NCI-H1417 treated with DMSO at 0.1 percent for 48 hours (cell line): ENCODE data around the gene AP5B1.
"Not testable (repeated sequence)": the region's sequence is repeated elsewhere in the genome, so short reads cannot be mapped to it uniquely, and the experiment has no call there.

Experiments
- DNase-seq: peaks from one replicate; lab custom pipeline; 2025; lab: John Stamatoyannopoulos, UW

The AP5B1 gene

GRCh38 chr11:65767406-65767805 lies 13.4 kb downstream of the AP5B1 start:
- DNase-seq: no peak

DNA sequence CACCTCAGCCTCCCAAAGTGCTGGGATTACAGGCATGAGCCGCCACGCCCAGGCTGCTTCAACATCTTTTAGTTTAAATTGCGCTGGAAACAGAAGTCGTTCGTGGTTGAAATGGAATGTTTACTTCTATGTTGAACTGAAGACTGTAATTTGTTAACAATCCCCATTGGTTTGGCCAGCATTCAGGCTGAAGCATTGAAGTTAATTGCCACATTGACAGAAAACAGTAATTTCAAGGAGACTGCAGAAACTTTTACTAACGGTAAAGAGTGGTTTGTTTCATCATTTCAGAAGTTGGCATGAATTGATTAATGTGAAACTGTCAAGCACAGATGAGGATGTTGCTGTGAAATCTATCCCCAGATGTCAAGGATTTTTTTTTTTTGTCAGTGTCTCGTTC lies 14.2 kb downstream of the AP5B1 start:
- DNase-seq: no peak

GRCh38 chr11:65764434-65764833 lies 16.3 kb downstream of the AP5B1 start:
- DNase-seq: no peak

- not testable (repeated sequence) for DNase-seq
These were observed 18.0 kb downstream of the AP5B1 start for GRCh38 chr11:65762816-65763215.

DNA sequence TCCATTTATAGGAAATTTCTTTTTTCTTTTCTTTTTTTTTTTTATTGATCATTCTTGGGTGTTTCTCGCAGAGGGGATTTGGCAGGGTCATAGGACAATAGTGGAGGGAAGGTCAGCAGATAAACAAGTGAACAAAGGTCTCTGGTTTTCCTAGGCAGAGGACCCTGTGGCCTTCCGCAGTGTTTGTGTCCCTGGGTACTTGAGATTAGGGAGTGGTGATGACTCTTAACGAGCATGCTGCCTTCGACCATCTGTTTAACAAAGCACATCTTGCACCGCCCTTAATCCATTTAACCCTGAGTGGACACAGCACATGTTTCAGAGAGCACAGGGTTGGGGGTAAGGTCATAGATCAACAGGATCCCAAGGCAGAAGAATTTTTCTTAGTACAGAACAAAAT lies 18.6 kb downstream of the AP5B1 start:
- DNase-seq: not testable (repeated sequence)

- no peak for DNase-seq
These were observed 35.7 kb downstream of the AP5B1 start for GRCh38 chr11:65745049-65745448.

DNA sequence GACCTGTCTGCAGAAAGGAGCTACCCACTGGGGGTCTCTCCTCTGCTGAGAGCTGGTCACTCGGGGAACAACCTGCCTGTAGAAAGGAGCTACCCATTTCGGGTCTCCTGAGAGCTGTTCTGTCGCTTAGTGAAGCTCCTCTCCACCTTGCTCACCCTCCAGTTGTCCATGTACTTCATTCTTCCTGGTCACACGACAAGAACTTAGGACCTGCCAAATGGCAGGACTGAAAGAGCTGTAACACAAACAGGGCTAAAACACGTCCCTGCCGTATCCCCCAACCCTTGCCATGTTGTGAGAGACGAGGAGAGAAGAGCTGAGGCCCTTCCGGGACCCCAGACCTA lies 36.1 kb downstream of the AP5B1 start:
- DNase-seq: no peak

GRCh38 chr11:65744026-65744698 lies 36.6 kb downstream of the AP5B1 start:
- DNase-seq: no peak

GRCh38 chr11:65743681-65744025 lies 37.1 kb downstream of the AP5B1 start:
- no peak for DNase-seq

GRCh38 chr11:65742353-65742752 lies 38.4 kb downstream of the AP5B1 start:
- no peak for DNase-seq

DNA sequence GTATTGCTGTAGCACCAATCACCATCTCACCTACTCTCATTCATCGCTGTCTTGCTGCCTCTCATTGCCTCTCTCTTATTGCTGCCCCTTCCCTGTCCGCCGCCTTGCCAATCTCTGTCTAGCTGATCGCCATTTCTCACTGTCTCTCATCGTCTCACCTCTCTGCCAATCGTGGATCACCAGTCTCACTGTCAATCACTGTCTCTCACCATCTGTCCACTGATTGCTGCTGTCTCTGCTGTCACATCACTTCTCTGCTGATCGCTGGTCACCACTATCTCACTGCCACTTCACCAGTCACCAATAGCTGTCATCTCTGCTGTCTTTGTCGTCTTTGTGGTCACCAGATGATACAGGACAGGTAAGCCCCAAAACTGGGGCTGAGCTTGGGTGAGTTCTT lies 39.6 kb downstream of the AP5B1 start:
- DNase-seq: no peak

DNA sequence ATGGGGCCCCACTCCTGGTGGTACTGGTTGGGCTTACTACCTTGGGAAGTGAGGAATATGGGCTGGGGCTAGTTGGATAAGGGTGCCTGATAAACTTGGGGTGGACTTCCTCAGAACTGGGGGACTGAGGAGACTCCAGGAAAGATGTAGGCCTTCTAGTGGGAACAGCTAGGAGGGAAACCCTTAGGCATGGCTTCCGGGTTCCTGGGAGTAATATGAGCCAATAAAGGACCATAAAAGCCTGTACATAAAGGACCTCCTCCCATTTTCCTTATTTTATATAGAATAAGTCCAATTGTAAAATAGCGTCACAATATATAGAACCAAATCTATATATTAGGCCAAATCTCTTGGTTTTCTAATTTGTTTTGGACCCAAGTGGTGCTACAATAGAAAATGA lies 41.8 kb downstream of the AP5B1 start:
- no peak for DNase-seq

DNA sequence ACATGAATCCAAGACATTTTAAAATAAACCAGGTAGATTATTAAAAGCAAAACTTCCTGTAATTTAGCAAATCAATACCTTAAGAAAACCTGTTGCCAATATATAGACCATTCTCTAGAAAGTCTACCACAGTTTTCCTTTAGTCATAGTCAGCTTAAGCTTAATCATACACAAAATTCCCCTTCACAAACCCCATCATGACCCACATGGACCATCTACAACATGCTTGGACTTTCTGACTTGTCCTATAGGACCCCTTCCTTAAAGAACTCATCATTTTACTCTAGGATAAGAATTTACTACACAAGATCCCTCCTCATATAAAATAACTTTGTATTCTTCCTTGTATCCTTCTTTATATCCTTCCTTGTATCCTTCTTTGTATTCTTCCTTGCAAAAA lies 44.0 kb downstream of the AP5B1 start:
- no peak for DNase-seq

DNA sequence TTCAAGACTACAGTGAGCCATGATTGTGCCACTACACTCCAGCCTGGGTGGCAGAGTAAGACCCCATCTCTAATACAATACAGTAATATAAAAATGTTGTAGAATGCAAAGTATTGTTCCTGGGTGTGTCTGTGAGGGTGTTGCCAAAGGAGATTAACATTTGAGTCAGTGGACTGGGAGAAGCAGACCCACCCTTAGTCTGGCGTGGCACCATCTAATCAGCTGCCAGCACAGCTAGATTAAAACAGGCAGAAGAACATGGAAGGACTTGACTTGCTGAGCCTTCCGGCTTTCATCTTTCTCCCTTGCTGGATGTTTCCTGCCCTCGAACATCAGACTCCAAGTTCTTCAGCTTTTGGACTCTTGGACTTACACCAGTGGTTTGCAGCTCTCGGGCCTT lies 45.7 kb downstream of the AP5B1 start:
- not testable (repeated sequence) for DNase-seq

- no peak for DNase-seq
These were observed 50.3 kb downstream of the AP5B1 start for GRCh38 chr11:65730461-65730860.

DNA sequence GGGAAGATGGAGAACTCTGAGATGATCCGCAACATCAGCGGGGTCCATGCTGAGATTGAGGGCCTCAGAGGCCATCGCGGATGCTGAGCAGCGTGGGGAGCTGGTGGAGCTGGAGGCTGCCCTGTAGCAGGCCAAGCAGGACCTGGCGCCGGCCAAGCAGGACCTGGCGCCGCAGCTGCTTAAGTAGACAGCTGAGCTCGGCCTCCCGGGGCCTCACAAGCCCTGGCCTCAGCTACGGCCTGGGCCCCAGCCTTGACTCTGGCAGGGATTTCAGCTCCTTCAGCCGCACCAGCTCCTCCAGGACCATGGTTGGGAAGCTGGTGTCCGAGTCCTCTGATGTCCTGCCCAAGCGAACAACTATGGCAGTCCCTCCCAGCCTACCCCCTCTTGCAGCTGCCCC lies 52.9 kb downstream of the AP5B1 start:
- DNase-seq: no peak

GRCh38 chr11:65726660-65727059 lies 54.1 kb downstream of the AP5B1 start:
- DNase-seq: no peak
